Measurements from ENCODE around the gene RYR3.

DNA sequence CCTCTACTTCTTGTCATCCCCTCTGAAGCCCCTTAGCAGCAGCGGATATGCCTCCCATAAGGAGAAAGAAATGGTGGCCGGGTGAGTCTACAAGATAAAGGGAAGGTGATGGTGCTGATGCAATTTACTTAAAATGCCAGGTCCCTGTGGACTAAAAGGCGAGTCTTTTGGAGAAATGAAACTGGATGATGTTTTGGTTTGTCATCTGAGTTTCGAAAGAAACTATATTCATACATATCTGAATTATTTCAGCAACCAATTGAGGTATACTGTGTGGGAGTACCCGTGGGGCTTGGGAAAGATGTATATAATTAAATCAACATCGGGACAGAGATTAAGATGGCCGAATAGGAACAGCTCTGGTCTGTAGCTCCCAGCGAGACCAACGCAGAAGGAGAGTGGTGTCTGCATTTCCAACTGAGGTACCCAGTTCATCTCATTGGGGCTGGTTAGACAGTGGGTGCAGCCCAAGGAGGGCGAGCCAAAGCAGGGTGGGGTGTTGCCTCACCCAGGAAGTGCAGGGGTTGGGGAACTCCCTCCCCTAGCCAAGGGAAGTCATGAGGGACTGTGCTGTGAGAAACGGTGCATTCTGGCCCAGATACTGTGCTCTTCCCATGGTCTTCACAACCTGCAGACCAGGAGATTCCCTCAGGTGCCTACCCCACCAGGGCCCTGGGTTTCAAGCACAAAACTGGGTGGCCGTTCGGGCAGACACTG is 446.9 kb downstream of the RYR3 start:
- TF ChIP-seq, protein P1, sequence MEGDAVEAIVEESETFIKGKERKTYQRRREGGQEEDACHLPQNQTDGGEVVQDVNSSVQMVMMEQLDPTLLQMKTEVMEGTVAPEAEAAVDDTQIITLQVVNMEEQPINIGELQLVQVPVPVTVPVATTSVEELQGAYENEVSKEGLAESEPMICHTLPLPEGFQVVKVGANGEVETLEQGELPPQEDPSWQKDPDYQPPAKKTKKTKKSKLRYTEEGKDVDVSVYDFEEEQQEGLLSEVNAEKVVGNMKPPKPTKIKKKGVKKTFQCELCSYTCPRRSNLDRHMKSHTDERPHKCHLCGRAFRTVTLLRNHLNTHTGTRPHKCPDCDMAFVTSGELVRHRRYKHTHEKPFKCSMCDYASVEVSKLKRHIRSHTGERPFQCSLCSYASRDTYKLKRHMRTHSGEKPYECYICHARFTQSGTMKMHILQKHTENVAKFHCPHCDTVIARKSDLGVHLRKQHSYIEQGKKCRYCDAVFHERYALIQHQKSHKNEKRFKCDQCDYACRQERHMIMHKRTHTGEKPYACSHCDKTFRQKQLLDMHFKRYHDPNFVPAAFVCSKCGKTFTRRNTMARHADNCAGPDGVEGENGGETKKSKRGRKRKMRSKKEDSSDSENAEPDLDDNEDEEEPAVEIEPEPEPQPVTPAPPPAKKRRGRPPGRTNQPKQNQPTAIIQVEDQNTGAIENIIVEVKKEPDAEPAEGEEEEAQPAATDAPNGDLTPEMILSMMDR (IDR thresholded peaks at IDR 0.05): no peak
- TF ChIP-seq POLR2AphosphoS5 (IDR thresholded peaks at IDR 0.05): no peak
- TF ChIP-seq EP300 (IDR thresholded peaks at IDR 0.05): no peak
- no peak for TF ChIP-seq POLR2A (IDR thresholded peaks at IDR 0.05; ENCODE audit: low read depth)

Measured in esophagus muscularis mucosa (tissue), 4 donors.